MM.1S (cell line): ENCODE data around the gene PDLIM5.
"Not testable (repeated sequence)": the region's sequence is repeated elsewhere in the genome, so short reads cannot be mapped to it uniquely, and the experiment has no call there.

ENCODE experiments used
- DNase-seq: peaks from one replicate; pipeline ENCODE4 v3.0.0-alpha.2; 2015
- H2AFZ ChIP-seq: fragments of 300-600 bp; sonication (generic); 2 replicates; pipeline ENCODE4 v1.6.0; 2016; ENCODE audit warnings: antibody characterized with exemption, low read length
- H3F3A ChIP-seq: fragments of 300-600 bp; sonication (generic); 2 replicates; pipeline ENCODE4 v1.6.1; 2016; ENCODE audit warnings: mild to moderate bottlenecking, antibody characterized with exemption, low read length, moderate library complexity, mixed read lengths; ENCODE audit not compliant: insufficient read depth
- H3K27ac ChIP-seq: fragments of 300-600 bp; sonication (generic); 2 replicates; pipeline ENCODE4 v1.5.1; 2016; ENCODE audit warnings: mild to moderate bottlenecking, low read length
- H3K27me3 ChIP-seq: fragments of 300-600 bp; sonication (generic); replicated peaks from 2 replicates; pipeline ENCODE4 v1.6.0; 2016; ENCODE audit warnings: low read length; ENCODE audit not compliant: insufficient read depth
- H3K36me3 ChIP-seq: fragments of 300-600 bp; sonication (generic); replicated peaks from 2 replicates; pipeline ENCODE4 v1.6.1; 2016; ENCODE audit warnings: mild to moderate bottlenecking, low read length, mixed read lengths; ENCODE audit not compliant: insufficient read depth
- H3K4me1 ChIP-seq: fragments of 300-600 bp; sonication (generic); 2 replicates; pipeline ENCODE4 v1.6.1; 2016; ENCODE audit warnings: low read length, mixed read lengths
- H3K4me2 ChIP-seq: fragments of 300-600 bp; sonication (generic); 2 replicates; pipeline ENCODE4 v1.6.0; 2016; ENCODE audit warnings: low read depth, low read length
- H3K4me3 ChIP-seq: fragments of 300-600 bp; sonication (generic); 2 replicates; pipeline ENCODE4 v1.5.1; 2016; ENCODE audit warnings: low read length, mixed read lengths
- H3K79me2 ChIP-seq: fragments of 300-600 bp; sonication (generic); 2 replicates; pipeline ENCODE4 v1.6.1; 2016; ENCODE audit warnings: mixed run types, low read length, mixed read lengths
- H3K9ac ChIP-seq: fragments of 300-600 bp; sonication (generic); 2 replicates; pipeline ENCODE4 v1.6.1; 2016; ENCODE audit warnings: low read length, mixed read lengths
- H3K9me2 ChIP-seq: fragments of 300-600 bp; sonication (generic); replicated peaks from 2 replicates; pipeline ENCODE4 v1.6.1; 2016; ENCODE audit warnings: mild to moderate bottlenecking, low read length, mixed read lengths; ENCODE audit not compliant: insufficient read depth
- H3K9me3 ChIP-seq: fragments of 300-600 bp; sonication (generic); replicated peaks from 2 replicates; pipeline ENCODE4 v1.6.1; 2016; ENCODE audit warnings: mild to moderate bottlenecking, low read length, mixed read lengths; ENCODE audit not compliant: insufficient read depth
- H4K20me1 ChIP-seq: fragments of 300-600 bp; sonication (generic); 2 replicates; pipeline ENCODE4 v1.6.1; 2016; ENCODE audit warnings: mild to moderate bottlenecking, low read length, moderate library complexity, mixed read lengths; ENCODE audit not compliant: insufficient read depth
- EZH2 ChIP-seq: fragments of 300-600 bp; sonication (generic); optimal IDR thresholded peaks from 2 replicates; pipeline ENCODE3; 2017; ENCODE audit warnings: low read depth, mild to moderate bottlenecking, antibody characterized with exemption, low read length, mixed read lengths
- EZH2phosphoT487 ChIP-seq: fragments of 300-600 bp; sonication (generic); IDR thresholded peaks from 2 replicates; pipeline ENCODE4 v1.6.1; 2018; ENCODE audit warnings: antibody characterized with exemption, low read length
- TF ChIP-seq, protein P1 (sequence below): fragments of 300-600 bp; sonication (generic); IDR thresholded peaks from 2 replicates; pipeline ENCODE4 v1.5.1; 2016; ENCODE audit warnings: antibody characterized with exemption, low read length, mixed read lengths

The PDLIM5 gene

GRCh38 chr4:94472056-94472826 lies 20.5 kb downstream of the PDLIM5 start:
- DNase-seq = no peak
- Histone ChIP-seq H4K20me1 (no peaks in the 10 kb centered on the region), H3K4me3 (no peak overlapping the region)

GRCh38 chr4:94475050-94475449 lies 23.3 kb downstream of the PDLIM5 start:
- no peak overlapping the region for H3K27ac ChIP-seq
- no peaks in the 10 kb centered on the region for H3F3A ChIP-seq
- H3K9me3 ChIP-seq = no peaks in the 10 kb centered on the region
- no peak overlapping the region for H3K9ac ChIP-seq
- no peaks in the 10 kb centered on the region for H3K9me2 ChIP-seq
- no peak for TF ChIP-seq EZH2
- H3K4me1 ChIP-seq = no peaks in the 10 kb centered on the region
- H3K27me3 ChIP-seq = no peaks in the 10 kb centered on the region
- H3K4me2 ChIP-seq = no peak overlapping the region
- no peak for DNase-seq
- H3K4me3 ChIP-seq = no peak overlapping the region
- no peaks in the 10 kb centered on the region for H4K20me1 ChIP-seq
- no peak overlapping the region for H2AFZ ChIP-seq
- H3K36me3 ChIP-seq = no peaks in the 10 kb centered on the region
- H3K79me2 ChIP-seq = no peaks in the 10 kb centered on the region

More at GRCh38 chr4:94472056-94472826, 20.5 kb downstream of the PDLIM5 start:
- no peaks in the 10 kb centered on the region for H3K9me2 ChIP-seq
- no peak overlapping the region for H3K4me2 ChIP-seq
- no peak overlapping the region for H2AFZ ChIP-seq
- no peaks in the 10 kb centered on the region for H3F3A ChIP-seq
- H3K9me3 ChIP-seq = no peaks in the 10 kb centered on the region
- no peaks in the 10 kb centered on the region for H3K4me1 ChIP-seq
- TF ChIP-seq EZH2phosphoT487 (no peak), EZH2 (no peak)
- TF ChIP-seq, protein P1, sequence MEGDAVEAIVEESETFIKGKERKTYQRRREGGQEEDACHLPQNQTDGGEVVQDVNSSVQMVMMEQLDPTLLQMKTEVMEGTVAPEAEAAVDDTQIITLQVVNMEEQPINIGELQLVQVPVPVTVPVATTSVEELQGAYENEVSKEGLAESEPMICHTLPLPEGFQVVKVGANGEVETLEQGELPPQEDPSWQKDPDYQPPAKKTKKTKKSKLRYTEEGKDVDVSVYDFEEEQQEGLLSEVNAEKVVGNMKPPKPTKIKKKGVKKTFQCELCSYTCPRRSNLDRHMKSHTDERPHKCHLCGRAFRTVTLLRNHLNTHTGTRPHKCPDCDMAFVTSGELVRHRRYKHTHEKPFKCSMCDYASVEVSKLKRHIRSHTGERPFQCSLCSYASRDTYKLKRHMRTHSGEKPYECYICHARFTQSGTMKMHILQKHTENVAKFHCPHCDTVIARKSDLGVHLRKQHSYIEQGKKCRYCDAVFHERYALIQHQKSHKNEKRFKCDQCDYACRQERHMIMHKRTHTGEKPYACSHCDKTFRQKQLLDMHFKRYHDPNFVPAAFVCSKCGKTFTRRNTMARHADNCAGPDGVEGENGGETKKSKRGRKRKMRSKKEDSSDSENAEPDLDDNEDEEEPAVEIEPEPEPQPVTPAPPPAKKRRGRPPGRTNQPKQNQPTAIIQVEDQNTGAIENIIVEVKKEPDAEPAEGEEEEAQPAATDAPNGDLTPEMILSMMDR = no peak
- no peaks in the 10 kb centered on the region for H3K36me3 ChIP-seq
- no peaks in the 10 kb centered on the region for H3K79me2 ChIP-seq
- no peak overlapping the region for H3K27ac ChIP-seq
- no peak overlapping the region for H3K9ac ChIP-seq
- H3K27me3 ChIP-seq = no peaks in the 10 kb centered on the region

DNA sequence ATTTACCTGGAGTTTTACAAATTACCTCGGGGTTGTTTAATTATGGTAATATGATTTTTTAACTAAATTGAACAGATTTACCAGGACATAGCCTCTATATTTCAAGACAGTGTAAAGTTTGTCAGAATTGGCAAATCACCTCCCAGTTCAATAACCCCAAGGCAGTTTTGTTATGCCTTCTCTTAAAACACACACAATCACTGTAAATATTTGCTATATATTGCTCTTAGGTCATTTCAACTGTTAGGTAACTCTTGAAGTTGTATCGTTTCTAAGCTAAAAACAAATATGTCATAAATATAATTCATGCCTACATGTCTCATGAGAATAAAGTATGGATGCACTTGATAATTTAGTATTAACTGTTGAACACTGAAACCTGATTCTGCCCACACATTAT lies 24.1 kb downstream of the PDLIM5 start:
- H3K4me2 ChIP-seq = no peak overlapping the region
- H3K9ac ChIP-seq = no peak overlapping the region
- no peak overlapping the region for H3K4me3 ChIP-seq
- no peaks in the 10 kb centered on the region for H3K9me2 ChIP-seq
- H3K27me3 ChIP-seq = no peaks in the 10 kb centered on the region
- H3K79me2 ChIP-seq = no peaks in the 10 kb centered on the region
- H3F3A ChIP-seq = no peaks in the 10 kb centered on the region
- no peaks in the 10 kb centered on the region for H3K9me3 ChIP-seq
- H3K27ac ChIP-seq = no peak overlapping the region
- TF ChIP-seq EZH2 (no peak), EZH2phosphoT487 (no peak)
- TF ChIP-seq, protein P1 = no peak
- no peaks in the 10 kb centered on the region for H4K20me1 ChIP-seq
- no peaks in the 10 kb centered on the region for H3K36me3 ChIP-seq
- DNase-seq = no peak
- no peaks in the 10 kb centered on the region for H3K4me1 ChIP-seq
- no peak overlapping the region for H2AFZ ChIP-seq

- no peaks in the 10 kb centered on the region for H3K9me3 ChIP-seq
- no peaks in the 10 kb centered on the region for H3F3A ChIP-seq
- no peak for DNase-seq
- no peaks in the 10 kb centered on the region for H3K27me3 ChIP-seq
- H3K27ac ChIP-seq = no peak overlapping the region
- H3K9me2 ChIP-seq = no peaks in the 10 kb centered on the region
- TF ChIP-seq EZH2 (no peak), EZH2phosphoT487 (no peak)
- TF ChIP-seq, protein P1 = no peak
- no peaks in the 10 kb centered on the region for H3K36me3 ChIP-seq
- H3K4me2 ChIP-seq = no peak overlapping the region
- H3K4me1 ChIP-seq = no peaks in the 10 kb centered on the region
- no peak overlapping the region for H3K9ac ChIP-seq
- H3K79me2 ChIP-seq = no peaks in the 10 kb centered on the region
- no peak overlapping the region for H2AFZ ChIP-seq
- H4K20me1 ChIP-seq = no peaks in the 10 kb centered on the region
- H3K4me3 ChIP-seq = no peak overlapping the region
These were observed 25.5 kb downstream of the PDLIM5 start for GRCh38 chr4:94477227-94477626.

- not testable (repeated sequence) for H3F3A ChIP-seq, H3K27me3 ChIP-seq, H2AFZ ChIP-seq, H4K20me1 ChIP-seq, H3K9ac ChIP-seq, H3K36me3 ChIP-seq, H3K27ac ChIP-seq, H3K9me3 ChIP-seq, H3K9me2 ChIP-seq, H3K79me2 ChIP-seq, H3K4me2 ChIP-seq, H3K4me1 ChIP-seq, H3K4me3 ChIP-seq, DNase-seq
These were observed 27.1 kb downstream of the PDLIM5 start for GRCh38 chr4:94478805-94479204.
